ENCODE results near the gene GLTPD2. TPM values are rescaled to one million over a fixed set of nuclear protein-coding genes. Genes with fewer than 3 reads are reported as not detected.

GLTPD2 gene
- total RNA-seq (2014; rRNA removed; shearing (Covaris generic)) (1.3 TPM in 1 of 2 replicates, not detected in the other), polyA plus RNA-seq (2016; fragmentation: Nextera tagmentation; extraction: Ambion mirVana) (0.33 and 0.47 TPM in 2 replicates)
- long read RNA-seq = 0 reads

DNA sequence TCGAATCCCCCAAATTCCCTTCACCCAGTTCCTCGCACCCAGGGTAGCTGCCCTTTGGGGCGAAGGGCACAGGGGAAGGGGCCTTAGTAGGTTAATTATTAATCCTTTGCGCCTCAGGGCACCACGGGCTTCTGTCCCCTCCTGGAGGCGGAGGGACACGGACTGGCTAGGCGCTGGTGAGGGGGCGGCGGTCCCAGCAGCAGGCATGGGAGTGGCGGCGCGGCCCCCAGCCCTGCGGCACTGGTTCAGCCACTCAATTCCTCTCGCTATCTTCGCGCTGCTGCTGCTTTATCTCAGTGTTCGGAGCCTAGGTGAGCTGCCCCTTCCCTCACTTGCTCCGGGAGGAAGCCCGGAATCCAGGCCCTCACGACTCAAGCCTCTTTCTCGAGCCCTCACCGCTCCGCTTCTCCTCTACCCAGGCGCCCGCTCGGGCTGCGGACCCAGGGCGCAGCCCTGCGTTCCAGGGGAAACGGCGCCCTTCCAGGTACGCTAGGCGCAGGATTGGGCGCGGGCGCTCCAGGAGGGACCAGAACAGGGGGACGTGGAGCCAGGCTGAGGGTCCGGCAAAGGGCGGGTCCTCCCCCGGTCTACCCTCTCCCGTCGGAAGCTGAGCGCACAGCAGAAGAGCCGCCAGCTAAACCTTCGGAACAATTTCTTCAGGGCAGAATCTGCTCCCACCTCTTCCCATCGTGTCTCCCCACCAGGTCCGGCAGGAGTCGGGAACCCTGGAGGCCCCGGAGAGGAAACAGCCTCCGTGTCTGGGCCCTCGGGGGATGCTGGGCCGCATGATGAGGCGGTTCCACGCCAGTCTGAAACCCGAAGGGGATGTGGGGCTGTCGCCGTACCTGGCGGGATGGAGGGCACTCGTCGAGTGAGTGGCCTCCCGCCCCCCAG lies at the start of gene GLTPD2:
TSS of gene GLTPD2 (plus strand) at position 158 of the 894 bp plus-strand sequence. CDS start at position 206, 48 bp downstream.
- Histone ChIP-seq H3K27me3 (ENCODE audit: insufficient read depth) (peaks cover 42% of the 10 kb centered on the region), H4K20me1 (replicated peaks; ENCODE audit: insufficient read depth) (no peaks in the 10 kb centered on the region), H3K4me1 (ENCODE audit: insufficient read depth) (peaks cover 30% of the 10 kb centered on the region), H3K27ac (ENCODE audit: low read depth) (no peak within 1 kb of the TSS), H3K4me3 (peak within 1 kb of the TSS; percentile 87), H3K36me3 (ENCODE audit: insufficient read depth) (no peaks in the 10 kb centered on the region), H3K9me2 (ENCODE audit: insufficient read depth) (no peaks in the 10 kb centered on the region), H3K79me2 (replicated peaks; ENCODE audit: insufficient read depth) (no peaks in the 10 kb centered on the region), H3F3A (replicated peaks; ENCODE audit: low read depth) (peaks cover 19% of the 10 kb centered on the region; the same call in 1 of the 2 replicates), H3K4me2 (peak within 1 kb of the TSS; percentile 99), H2AFZ (peak within 1 kb of the TSS; percentile 88)
- Mint-ChIP-seq H3K4me1 (peaks cover 23% of the 10 kb centered on the region), H3K27ac (no peak within 1 kb of the TSS), H3K27me3 (ENCODE audit: insufficient read depth, low read depth, poor library complexity) (peaks cover 39% of the 10 kb centered on the region), H3K4me3 (peak within 1 kb of the TSS; percentile 78), H3K36me3 (ENCODE audit: low read depth) (peaks cover 5% of the 10 kb centered on the region; the same call in 1 of the 3 replicates), H3K9me3 (no peaks in the 10 kb centered on the region; the same call in 2 of the 3 replicates)
- TF ChIP-seq EZH2 (IDR thresholded peaks at IDR 0.05; ENCODE audit: low read depth, unreplicated experiment) (peak; percentile 24), NANOG (IDR thresholded peaks at IDR 0.05; ENCODE audit: borderline replicate concordance) (no peak)
- ATAC-seq (peak; percentile 27), DNase-seq (ENCODE audit: low spot score) (peak; percentile 46)

- H3K4me3 ChIP-seq = peak within 1 kb of the TSS; percentile 75
- ATAC-seq (peak; percentile 69), DNase-seq (ENCODE audit: low spot score) (peak; percentile 55)
- peak within 1 kb of the TSS; percentile 96 for H2AFZ ChIP-seq
- TF ChIP-seq STAT1 (IDR thresholded peaks at IDR 0.05; ENCODE audit: unreplicated experiment) = no peak
- peak; percentile 62 for TF ChIP-seq CREB1 (CRISPR knock-in tag; IDR thresholded peaks at IDR 0.05; ENCODE audit: low read depth)
- H3K4me3 Mint-ChIP-seq = peak within 1 kb of the TSS; percentile 79
- H4K20me1 ChIP-seq (replicated peaks; ENCODE audit: insufficient read depth) = 0 out of 2 replicates have a peak, but pooled peaks cover 5% of the 10 kb centered on the region
- H3K27ac ChIP-seq (ENCODE audit: low read depth) = no peak within 1 kb of the TSS
- H3K4me1 Mint-ChIP-seq = peaks cover 9% of the 10 kb centered on the region
- peak within 1 kb of the TSS; percentile 91 for H3K4me2 ChIP-seq
- H3K79me2 ChIP-seq (replicated peaks; ENCODE audit: insufficient read depth) = no peaks in the 10 kb centered on the region
- no peaks in the 10 kb centered on the region for H3K9me2 ChIP-seq (ENCODE audit: insufficient read depth)
- H3K27ac Mint-ChIP-seq = no peak within 1 kb of the TSS
- H3K27me3 Mint-ChIP-seq (ENCODE audit: insufficient read depth, low read depth, poor library complexity) = peaks cover 62% of the 10 kb centered on the region
- H3K36me3 ChIP-seq (ENCODE audit: insufficient read depth) = no peaks in the 10 kb centered on the region
- H3K27me3 ChIP-seq (ENCODE audit: insufficient read depth) = peaks cover 76% of the 10 kb centered on the region
- H3K9me3 Mint-ChIP-seq = no peaks in the 10 kb centered on the region; the same call in 1 of the 3 replicates
- H3F3A ChIP-seq (replicated peaks; ENCODE audit: low read depth) = peaks cover 6% of the 10 kb centered on the region; the same call in 1 of the 2 replicates
- no peaks in the 10 kb centered on the region; the same call in 2 of the 3 replicates for H3K36me3 Mint-ChIP-seq (ENCODE audit: low read depth)
- H3K4me1 ChIP-seq (ENCODE audit: insufficient read depth) = peaks cover 9% of the 10 kb centered on the region; the same call in 1 of the 2 replicates
Measured at GRCh38 chr17:4739122-4740024, 49.4 kb upstream of the GLTPD2 start, which contains the start of the genes CXCL16 and ZMYND15. Gene CXCL16 (minus strand): TSS chr17:4739928. CDS start chr17:4739339, 589 bp downstream. Gene ZMYND15 (plus strand): TSS chr17:4739833. CDS start chr17:4740549, 716 bp downstream.

DNA sequence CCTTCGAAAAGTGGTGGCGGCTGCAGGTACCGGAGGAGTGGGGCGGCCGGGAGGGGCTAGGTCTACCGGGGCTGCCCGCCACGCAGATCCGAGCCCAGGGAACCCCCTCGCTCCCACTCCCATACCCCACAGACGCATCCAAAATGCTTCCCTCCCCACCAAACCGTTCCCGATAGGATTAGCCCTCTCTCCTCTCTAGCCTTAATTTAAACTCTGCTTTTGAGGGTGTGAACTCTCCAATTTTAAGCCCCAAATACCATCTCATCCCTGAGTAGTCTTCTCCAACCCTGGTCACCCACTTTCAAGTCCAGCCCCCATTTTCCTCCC lies 48.8 kb upstream of the GLTPD2 start:
- Mint-ChIP-seq H3K4me3 (peak overlapping the region; percentile 70), H3K9me3 (no peaks in the 10 kb centered on the region; the same call in 1 of the 3 replicates), H3K36me3 (ENCODE audit: low read depth) (no peaks in the 10 kb centered on the region; the same call in 2 of the 3 replicates), H3K27me3 (ENCODE audit: insufficient read depth, low read depth, poor library complexity) (peaks cover 66% of the 10 kb centered on the region), H3K4me1 (peaks cover 12% of the 10 kb centered on the region), H3K27ac (no peak overlapping the region)
- TF ChIP-seq ZNF462 (CRISPR knock-in tag; IDR thresholded peaks at IDR 0.05) = no peak
- TF ChIP-seq JUNB (IDR thresholded peaks at IDR 0.05; ENCODE audit: unreplicated experiment) = no peak
- H2AFZ ChIP-seq = peak overlapping the region; percentile 96
- peaks cover 10% of the 10 kb centered on the region; the same call in 1 of the 2 replicates for H3F3A ChIP-seq (replicated peaks; ENCODE audit: low read depth)
- 0 out of 2 replicates have a peak, but pooled peaks cover 5% of the 10 kb centered on the region for H4K20me1 ChIP-seq (replicated peaks; ENCODE audit: insufficient read depth)
- peak overlapping the region; percentile 91 for H3K4me2 ChIP-seq
- ATAC-seq (no peak), DNase-seq (ENCODE audit: low spot score) (no peak)
- H3K27ac ChIP-seq (ENCODE audit: low read depth) = no peak overlapping the region
- H3K4me1 ChIP-seq (ENCODE audit: insufficient read depth) = peaks cover 9% of the 10 kb centered on the region; the same call in 1 of the 2 replicates
- no peaks in the 10 kb centered on the region for H3K36me3 ChIP-seq (ENCODE audit: insufficient read depth)
- peaks cover 76% of the 10 kb centered on the region for H3K27me3 ChIP-seq (ENCODE audit: insufficient read depth)
- peak overlapping the region; percentile 75 for H3K4me3 ChIP-seq
- H3K79me2 ChIP-seq (replicated peaks; ENCODE audit: insufficient read depth) = no peaks in the 10 kb centered on the region
- H3K9me2 ChIP-seq (ENCODE audit: insufficient read depth) = no peaks in the 10 kb centered on the region

All from GM23338 (cell line).